Ectodermal cell (in vitro differentiated cells): ENCODE data around the gene TMCC3.
"Not testable (repeated sequence)": the region's sequence is repeated elsewhere in the genome, so short reads cannot be mapped to it uniquely, and the experiment has no call there.

ENCODE experiments used
- H3K27ac ChIP-seq: 2 replicates; pipeline ENCODE4 v1.7.0; 2013; ENCODE audit warnings: mild to moderate bottlenecking, low read depth, low read length; ENCODE audit not compliant: insufficient read depth, poor library complexity, severe bottlenecking
- H3K27me3 ChIP-seq: 2 replicates; pipeline ENCODE4 v1.7.0; 2013; ENCODE audit warnings: mild to moderate bottlenecking, low read length; ENCODE audit not compliant: insufficient read depth, control insufficient read depth, poor library complexity, severe bottlenecking
- H3K36me3 ChIP-seq: one replicate; pipeline ENCODE4 v1.7.0; 2013; ENCODE audit warnings: low read length; ENCODE audit not compliant: control insufficient read depth, insufficient read depth
- H3K4me1 ChIP-seq: one replicate; pipeline ENCODE4 v1.7.0; 2013; ENCODE audit warnings: low read length; ENCODE audit not compliant: control insufficient read depth, insufficient read depth
- H3K4me3 ChIP-seq: 2 replicates; pipeline ENCODE4 v1.7.0; 2013; ENCODE audit warnings: low read depth, low read length, control low read depth; ENCODE audit not compliant: insufficient read depth
- H3K9me3 ChIP-seq: 2 replicates; pipeline ENCODE4 v1.7.0; 2013; ENCODE audit warnings: mild to moderate bottlenecking, low read length, moderate library complexity; ENCODE audit not compliant: control insufficient read depth
- WGBS, 2 experiments: methylation state at CpG; one replicate each; pipeline ENCODE4 v1.1.7; 2013; ENCODE audit warnings: missing lambda C conversion rate in 2 of 2; 5-methylcytosine and 5-hydroxymethylcytosine counted together

Gene TMCC3

GRCh38 chr12:94557746-94558295 lies 92.5 kb downstream of the TMCC3 start:
- Histone ChIP-seq H3K4me1 (no peaks in the 10 kb centered on the region), H3K36me3 (no peaks in the 10 kb centered on the region), H3K27me3 (no peaks in the 10 kb centered on the region), H3K27ac (no peak overlapping the region), H3K9me3 (no peaks in the 10 kb centered on the region), H3K4me3 (no peak overlapping the region)
- WGBS, 2 experiments: 95 to 100% methylated on average over 1 of the region's 1 CpG

- Histone ChIP-seq H3K27ac (no peak overlapping the region), H3K4me1 (no peaks in the 10 kb centered on the region), H3K27me3 (no peaks in the 10 kb centered on the region), H3K36me3 (no peaks in the 10 kb centered on the region), H3K4me3 (no peak overlapping the region), H3K9me3 (no peaks in the 10 kb centered on the region)
- 95 to 96% methylated on average over 3 of the region's 3 CpGs for WGBS, 2 experiments
Measured at GRCh38 chr12:94555687-94556086, 94.7 kb downstream of the TMCC3 start.

GRCh38 chr12:94553875-94554274 lies 96.5 kb downstream of the TMCC3 start:
- no peak overlapping the region for H3K4me3 ChIP-seq
- H3K27me3 ChIP-seq: no peaks in the 10 kb centered on the region
- H3K9me3 ChIP-seq: no peaks in the 10 kb centered on the region
- no peaks in the 10 kb centered on the region for H3K36me3 ChIP-seq
- H3K27ac ChIP-seq: no peak overlapping the region
- WGBS, 2 experiments: 92 to 95% methylated on average over 15 of the region's 15 CpGs
- no peaks in the 10 kb centered on the region for H3K4me1 ChIP-seq

- 94 to 96% methylated on average over 6 of the region's 6 CpGs for WGBS, 2 experiments
- no peaks in the 10 kb centered on the region for H3K9me3 ChIP-seq
- H3K27ac ChIP-seq: no peak overlapping the region
- no peaks in the 10 kb centered on the region for H3K36me3 ChIP-seq
- H3K27me3 ChIP-seq: no peaks in the 10 kb centered on the region
- H3K4me1 ChIP-seq: no peaks in the 10 kb centered on the region
- H3K4me3 ChIP-seq: no peak overlapping the region
Measured at GRCh38 chr12:94553130-94553519, 97.2 kb downstream of the TMCC3 start.

- H3K36me3 ChIP-seq: no peaks in the 10 kb centered on the region
- H3K27ac ChIP-seq: no peak overlapping the region
- no peaks in the 10 kb centered on the region for H3K4me1 ChIP-seq
- H3K4me3 ChIP-seq: no peak overlapping the region
- no peaks in the 10 kb centered on the region for H3K27me3 ChIP-seq
- WGBS, 2 experiments: 94% methylated on average over 4 of the region's 4 CpGs
- no peaks in the 10 kb centered on the region for H3K9me3 ChIP-seq
Measured at GRCh38 chr12:94551810-94552209, 98.5 kb downstream of the TMCC3 start.

DNA sequence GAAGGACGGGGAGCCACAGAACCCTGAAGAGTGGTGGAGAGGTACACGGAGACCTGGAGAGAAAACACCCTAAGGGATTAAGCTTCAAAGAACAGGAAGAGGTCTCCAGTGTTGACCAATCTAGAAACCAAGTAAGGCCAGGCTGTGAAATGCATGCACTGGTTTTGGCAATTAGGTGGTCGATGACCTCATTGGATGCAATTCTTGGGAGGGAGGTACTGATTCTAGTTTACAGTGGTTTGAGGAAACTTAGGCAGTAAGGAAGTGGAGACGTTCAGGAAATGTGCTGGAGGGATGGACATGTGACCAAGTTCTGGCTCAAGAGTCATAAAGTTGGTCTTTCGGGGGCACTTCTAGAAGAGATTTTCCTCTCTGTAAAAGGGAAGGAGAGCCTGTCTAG lies 99.4 kb downstream of the TMCC3 start:
- Histone ChIP-seq H3K36me3 (no peaks in the 10 kb centered on the region), H3K9me3 (no peaks in the 10 kb centered on the region), H3K4me1 (no peaks in the 10 kb centered on the region), H3K27me3 (no peaks in the 10 kb centered on the region), H3K4me3 (no peak overlapping the region), H3K27ac (no peak overlapping the region)
- WGBS, 2 experiments: 91 to 96% methylated on average over 5 of the region's 5 CpGs

GRCh38 chr12:94548833-94549232 lies 101.5 kb downstream of the TMCC3 start:
- H3K4me1 ChIP-seq, H3K27ac ChIP-seq, H3K4me3 ChIP-seq, H3K36me3 ChIP-seq, H3K9me3 ChIP-seq, H3K27me3 ChIP-seq: not testable (repeated sequence)
- WGBS, 2 experiments: 93 to 96% methylated on average over 5 of the region's 5 CpGs

- Histone ChIP-seq H3K36me3 (no peaks in the 10 kb centered on the region), H3K27ac (no peak overlapping the region), H3K9me3 (no peaks in the 10 kb centered on the region), H3K27me3 (no peaks in the 10 kb centered on the region), H3K4me3 (no peak overlapping the region), H3K4me1 (no peaks in the 10 kb centered on the region)
- 68 to 72% methylated on average over 16 to 17 of the region's 17 CpGs for WGBS, 2 experiments
Measured at GRCh38 chr12:94545935-94546771, 104.2 kb downstream of the TMCC3 start.

DNA sequence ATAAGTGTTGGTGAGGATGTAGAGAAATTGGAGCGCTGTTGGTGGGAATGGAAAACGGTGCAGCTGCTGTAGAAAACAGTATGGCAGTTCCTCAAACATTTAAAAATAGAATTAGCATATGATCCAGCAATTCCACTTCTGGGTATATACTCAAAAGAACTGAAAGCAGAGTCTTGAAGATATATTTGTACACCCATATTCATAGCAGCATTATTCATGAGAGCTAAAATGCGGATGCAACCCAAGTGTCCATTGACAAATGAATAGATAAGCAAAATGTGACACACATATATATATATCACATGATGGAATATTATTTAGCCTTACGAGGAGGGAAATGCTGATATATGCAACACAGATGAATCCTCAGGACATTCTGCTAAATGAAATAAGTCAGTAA lies 106.0 kb downstream of the TMCC3 start:
- Histone ChIP-seq H3K36me3 (no peaks in the 10 kb centered on the region), H3K9me3 (no peaks in the 10 kb centered on the region), H3K27me3 (no peaks in the 10 kb centered on the region), H3K27ac (no peak overlapping the region), H3K4me3 (no peak overlapping the region), H3K4me1 (no peaks in the 10 kb centered on the region)
- WGBS, 2 experiments: 98 to 100% methylated on average over 1 to 3 of the region's 4 CpGs

- peaks cover 12% of the 10 kb centered on the region for H3K4me1 ChIP-seq
- no peak overlapping the region for H3K4me3 ChIP-seq
- H3K27me3 ChIP-seq: no peaks in the 10 kb centered on the region
- no peak overlapping the region for H3K27ac ChIP-seq
- H3K36me3 ChIP-seq: no peaks in the 10 kb centered on the region
- no peaks in the 10 kb centered on the region for H3K9me3 ChIP-seq
Measured at GRCh38 chr12:94538318-94538717, 112.0 kb downstream of the TMCC3 start.
